Gastrocnemius medialis (tissue), 4 donors: ENCODE measurements around the gene PTPN23.

ENCODE experiments used
- CTCF ChIP-seq, 5 experiments: fragments of 450-650 bp in 3 of 5; fragments of 200-600 bp in 2 of 5; sonication (generic) in 2 of 5; IDR thresholded peaks in 4 of 5; conservative IDR thresholded peaks in 1 of 5; 1 replicate in 4 of 5; 2 replicates in 1 of 5; pipeline ENCODE4 v1.5.1; 2016 to 2019; ENCODE audit warnings: antibody characterized with exemption in 5 of 5, mild to moderate bottlenecking in 3 of 5, moderate library complexity in 3 of 5
- POLR2A ChIP-seq, 2 donors: fragments of 450-650 bp; IDR thresholded peaks; one replicate each; pipeline ENCODE4 v1.6.1; 2017; ENCODE audit warnings: antibody characterized with exemption in 2 of 2, mild to moderate bottlenecking in 2 of 2, moderate library complexity in 2 of 2

DNA sequence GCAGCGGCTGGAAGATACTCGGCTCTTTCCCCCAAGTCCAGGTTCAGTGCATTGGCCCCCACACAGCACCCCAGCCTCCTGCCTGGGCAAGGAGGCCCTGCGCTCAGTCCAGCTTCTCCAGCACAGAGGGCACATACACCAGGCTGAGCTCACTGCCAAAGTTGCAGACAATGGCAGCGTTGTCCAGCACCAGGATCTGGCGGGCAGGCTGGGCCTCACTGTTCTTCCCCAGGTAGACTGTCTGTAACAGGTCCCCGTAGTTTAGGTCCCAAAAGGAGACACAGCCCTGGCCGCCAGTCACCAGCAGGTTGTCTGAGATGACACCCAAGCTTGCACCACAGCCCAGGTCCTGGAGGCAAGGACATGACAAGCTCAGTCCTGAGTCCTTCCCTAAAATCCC is 32.9 kb downstream of the PTPN23 start:
- no peak for TF ChIP-seq CTCF (IDR thresholded peaks at IDR 0.05 in 4 of 5, conservative IDR thresholded peaks at IDR 0.05 in 1 of 5)
- no peak for TF ChIP-seq POLR2A (IDR thresholded peaks at IDR 0.05)
